IgD-negative memory B cell (primary cell): Measurements from ENCODE around the gene BAHCC1. TPM values are rescaled to one million over a fixed set of nuclear protein-coding genes. Genes with fewer than 3 reads are reported as not detected.

Experiments used
- H3K27ac Mint-ChIP-seq, 3 donors: one replicate each; pipeline ENCODE4 v1.8.0; 2020 to 2022; ENCODE audit warnings: mild to moderate bottlenecking in 3 of 3, mixed read lengths in 3 of 3, moderate library complexity in 1 of 3
- H3K27me3 Mint-ChIP-seq: one replicate; pipeline ENCODE4 v1.8.0; 2021; ENCODE audit warnings: mixed read lengths
- H3K36me3 Mint-ChIP-seq: one replicate; pipeline ENCODE4 v1.8.0; 2020; ENCODE audit warnings: mild to moderate bottlenecking, mixed read lengths
- H3K4me1 Mint-ChIP-seq, 3 donors: one replicate each; pipeline ENCODE4 v1.8.0; 2020 to 2022; ENCODE audit warnings: mixed read lengths in 3 of 3, mild to moderate bottlenecking in 1 of 3
- H3K4me3 Mint-ChIP-seq, 4 donors: one replicate each; pipeline ENCODE4 v1.8.0; 2020 to 2022; ENCODE audit warnings: mild to moderate bottlenecking in 4 of 4, mixed read lengths in 4 of 4, moderate library complexity in 3 of 4
- H3K9me3 Mint-ChIP-seq, 3 donors: one replicate each; pipeline ENCODE4 v1.8.0; 2020 to 2021; ENCODE audit warnings: mixed read lengths in 3 of 3, mild to moderate bottlenecking in 1 of 3
- polyA plus RNA-seq: library from polyadenylated mRNA; unstranded; fragments of 300-500 nt; fragmentation: Illumina TruSeq; gene quantifications from one replicate; pipeline ENCODE4 v1.2.3, GENCODE V29; 2021

BAHCC1 gene
- polyA plus RNA-seq, 1 donor from 2014 or later, result not detected

GRCh38 chr17:81404558-81405165 lies 9.4 kb downstream of the BAHCC1 start:
- H3K9me3 Mint-ChIP-seq, result no peaks in the 10 kb centered on the region
- peaks cover 2% of the 10 kb centered on the region for H3K36me3 Mint-ChIP-seq
- H3K4me3 Mint-ChIP-seq, result peak overlapping the region in 1 of 4 donors; percentile 40
- peak overlapping the region in 1 of 3 donors; percentile 62 for H3K27ac Mint-ChIP-seq
- H3K27me3 Mint-ChIP-seq, result peaks cover 58% of the 10 kb centered on the region
- H3K4me1 Mint-ChIP-seq, result peaks cover 2 to 4% (median 3%) of the 10 kb centered on the region in 3 donors

GRCh38 chr17:81405411-81405872 lies 10.2 kb downstream of the BAHCC1 start:
- Mint-ChIP-seq H3K27me3 (peaks cover 55% of the 10 kb centered on the region), H3K4me1 (peaks cover 0 to 4% (median 0%) of the 10 kb centered on the region in 3 donors), H3K9me3 (no peaks in the 10 kb centered on the region), H3K4me3 (no peak overlapping the region), H3K27ac (peak overlapping the region in 1 of 3 donors; percentile 62), H3K36me3 (no peaks in the 10 kb centered on the region)

- Mint-ChIP-seq H3K4me1 (peaks cover 0 to 4% (median 0%) of the 10 kb centered on the region in 3 donors), H3K36me3 (no peaks in the 10 kb centered on the region), H3K27me3 (peaks cover 50% of the 10 kb centered on the region), H3K9me3 (no peaks in the 10 kb centered on the region), H3K27ac (peak overlapping the region; percentile 21 to 31 (median 27)), H3K4me3 (no peak overlapping the region)
Observed at GRCh38 chr17:81406117-81406953, 11.1 kb downstream of the BAHCC1 start.

DNA sequence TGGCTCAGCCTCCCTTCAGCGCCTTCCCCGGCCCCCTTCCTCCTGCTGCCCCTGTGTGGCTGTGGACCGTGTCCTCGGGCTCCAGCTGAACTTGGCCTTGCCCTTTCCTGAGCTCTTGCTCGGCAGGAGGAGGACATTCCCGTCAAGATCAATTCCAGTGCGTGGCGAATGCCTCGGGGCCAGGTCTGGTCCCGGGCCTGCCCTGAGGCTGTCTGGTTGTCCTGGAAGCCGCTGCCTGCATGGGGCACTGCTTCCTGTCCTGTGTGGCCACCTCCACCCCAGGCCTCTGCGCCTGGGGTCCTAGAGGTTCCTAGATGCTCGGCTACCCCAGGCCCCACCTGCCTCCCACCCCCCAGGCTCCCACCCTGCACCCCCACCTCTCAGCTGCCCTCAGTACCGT lies 12.8 kb downstream of the BAHCC1 start:
- Mint-ChIP-seq H3K4me1 (peaks cover 1 to 7% (median 6%) of the 10 kb centered on the region in 3 donors), H3K9me3 (no peaks in the 10 kb centered on the region), H3K4me3 (no peak overlapping the region), H3K27ac (peak overlapping the region in 1 of 3 donors; percentile 36), H3K27me3 (peaks cover 43% of the 10 kb centered on the region), H3K36me3 (no peaks in the 10 kb centered on the region)

DNA sequence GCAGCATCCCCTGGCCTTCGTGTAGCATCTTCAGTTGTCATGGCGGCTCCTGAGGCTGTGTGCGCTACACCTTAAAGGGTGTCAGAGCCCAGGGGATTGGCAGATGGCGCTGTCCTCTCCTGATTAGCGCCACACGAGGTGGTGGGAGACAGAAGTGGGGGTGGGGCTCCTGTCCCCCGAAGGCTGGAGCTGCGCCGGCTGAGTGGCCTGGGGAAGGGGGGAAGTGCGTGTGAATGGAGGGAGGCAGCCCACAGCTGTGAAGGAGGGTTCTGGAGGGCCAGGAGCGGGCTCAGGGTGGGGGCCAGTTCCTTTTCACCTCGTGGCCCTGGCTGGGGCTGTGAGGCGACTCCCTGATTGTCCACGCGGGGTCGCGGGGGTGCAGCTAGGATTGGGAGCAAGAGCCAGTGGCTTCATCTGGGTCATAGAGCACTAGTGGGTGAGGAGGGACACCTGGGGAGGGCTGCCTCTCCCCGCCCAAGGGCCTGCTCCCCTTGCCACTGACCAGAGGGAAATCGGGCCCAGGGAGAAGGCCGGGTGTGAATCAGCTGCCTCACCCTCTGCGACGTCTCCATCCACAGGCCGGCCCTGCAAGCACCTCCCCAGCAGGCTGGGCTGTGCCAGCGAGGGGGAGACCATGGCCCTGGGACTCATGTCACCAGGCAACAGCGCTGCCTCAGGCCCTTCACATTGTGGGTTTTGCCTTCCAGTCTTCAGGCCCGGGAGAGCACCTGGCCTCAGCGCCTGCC lies 14.1 kb downstream of the BAHCC1 start:
- no peak overlapping the region for H3K4me3 Mint-ChIP-seq
- peaks cover 38% of the 10 kb centered on the region for H3K27me3 Mint-ChIP-seq
- H3K9me3 Mint-ChIP-seq, result no peaks in the 10 kb centered on the region
- H3K27ac Mint-ChIP-seq, result no peak overlapping the region
- peaks cover 1 to 7% (median 6%) of the 10 kb centered on the region in 3 donors for H3K4me1 Mint-ChIP-seq
- no peaks in the 10 kb centered on the region for H3K36me3 Mint-ChIP-seq

DNA sequence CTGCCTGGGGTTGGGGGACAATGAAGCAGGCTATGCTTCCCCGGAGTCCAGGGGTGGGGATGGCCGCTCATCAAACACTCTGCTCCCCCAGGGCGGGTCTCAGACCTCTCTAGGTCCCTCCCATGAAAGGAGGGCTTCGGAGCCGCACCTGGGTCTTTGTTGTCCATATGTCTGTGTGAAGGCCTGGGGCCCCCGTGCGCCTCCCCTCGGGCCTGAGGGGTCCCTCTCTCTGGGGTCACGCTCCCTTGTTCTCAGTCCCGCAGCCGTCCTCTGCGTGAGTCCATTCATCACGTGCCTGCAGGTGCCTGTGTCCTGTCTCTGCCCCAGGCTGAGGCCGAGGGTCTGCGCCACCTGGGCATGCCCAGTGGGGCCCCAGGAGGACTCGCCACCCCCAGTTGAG lies 15.6 kb downstream of the BAHCC1 start:
- Mint-ChIP-seq H3K4me3 (no peak overlapping the region), H3K27ac (no peak overlapping the region), H3K4me1 (peaks cover 1 to 7% (median 6%) of the 10 kb centered on the region in 3 donors), H3K9me3 (no peaks in the 10 kb centered on the region), H3K27me3 (peaks cover 35% of the 10 kb centered on the region), H3K36me3 (no peaks in the 10 kb centered on the region)

GRCh38 chr17:81411305-81411704 lies 16.0 kb downstream of the BAHCC1 start:
- Mint-ChIP-seq H3K4me3 (peak overlapping the region in 2 of 4 donors; percentile 68 to 70), H3K4me1 (peaks cover 1 to 7% (median 6%) of the 10 kb centered on the region in 3 donors), H3K27me3 (peaks cover 35% of the 10 kb centered on the region), H3K27ac (no peak overlapping the region), H3K36me3 (no peaks in the 10 kb centered on the region), H3K9me3 (peaks cover 0 to 2% (median 0%) of the 10 kb centered on the region in 3 donors)

DNA sequence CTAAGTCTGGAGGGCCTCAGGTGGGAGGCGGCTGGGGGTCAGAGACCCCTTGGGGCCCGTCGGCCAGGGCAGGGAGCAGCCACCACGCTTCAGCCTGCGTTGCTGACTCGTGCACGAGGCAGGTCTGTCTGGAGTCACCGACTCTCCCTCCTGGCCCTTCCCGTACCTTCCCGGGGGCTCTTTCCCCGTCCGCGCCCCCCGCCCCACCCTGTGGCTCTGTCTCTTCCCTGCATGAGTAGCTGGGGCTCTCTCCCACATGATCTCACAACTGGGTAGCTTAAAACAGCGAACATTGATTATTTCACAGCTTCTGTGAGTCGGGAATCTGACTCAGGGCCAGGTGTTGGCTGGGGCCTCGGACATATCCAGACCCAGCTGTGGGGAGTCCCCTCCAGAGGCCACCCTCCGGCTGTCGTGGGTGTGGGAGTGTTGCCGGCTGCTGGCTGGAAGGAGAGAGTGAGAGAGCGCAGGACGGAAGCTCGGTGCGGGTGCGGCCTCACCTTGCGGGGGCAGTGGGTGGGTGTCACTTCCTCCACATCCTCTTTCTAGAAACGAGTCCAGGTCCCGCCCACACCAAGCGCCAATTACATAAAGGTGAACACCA lies 17.3 kb downstream of the BAHCC1 start:
- H3K27me3 Mint-ChIP-seq, result peaks cover 25% of the 10 kb centered on the region
- H3K9me3 Mint-ChIP-seq, result peaks cover 0 to 4% (median 0%) of the 10 kb centered on the region in 3 donors
- H3K4me1 Mint-ChIP-seq, result peaks cover 1 to 7% (median 6%) of the 10 kb centered on the region in 3 donors
- no peaks in the 10 kb centered on the region for H3K36me3 Mint-ChIP-seq
- peak overlapping the region in 2 of 3 donors; percentile 59 to 73 for H3K27ac Mint-ChIP-seq
- H3K4me3 Mint-ChIP-seq, result peak overlapping the region in 3 of 4 donors; percentile 50 to 84 (median 79)

GRCh38 chr17:81413497-81414135 lies 18.4 kb downstream of the BAHCC1 start:
- H3K27ac Mint-ChIP-seq, result peak overlapping the region in 1 of 3 donors; percentile 59
- H3K27me3 Mint-ChIP-seq, result peaks cover 17% of the 10 kb centered on the region
- H3K4me3 Mint-ChIP-seq, result no peak overlapping the region
- no peaks in the 10 kb centered on the region for H3K36me3 Mint-ChIP-seq
- peaks cover 1 to 7% (median 6%) of the 10 kb centered on the region in 3 donors for H3K4me1 Mint-ChIP-seq
- H3K9me3 Mint-ChIP-seq, result peaks cover 0 to 4% (median 0%) of the 10 kb centered on the region in 3 donors

DNA sequence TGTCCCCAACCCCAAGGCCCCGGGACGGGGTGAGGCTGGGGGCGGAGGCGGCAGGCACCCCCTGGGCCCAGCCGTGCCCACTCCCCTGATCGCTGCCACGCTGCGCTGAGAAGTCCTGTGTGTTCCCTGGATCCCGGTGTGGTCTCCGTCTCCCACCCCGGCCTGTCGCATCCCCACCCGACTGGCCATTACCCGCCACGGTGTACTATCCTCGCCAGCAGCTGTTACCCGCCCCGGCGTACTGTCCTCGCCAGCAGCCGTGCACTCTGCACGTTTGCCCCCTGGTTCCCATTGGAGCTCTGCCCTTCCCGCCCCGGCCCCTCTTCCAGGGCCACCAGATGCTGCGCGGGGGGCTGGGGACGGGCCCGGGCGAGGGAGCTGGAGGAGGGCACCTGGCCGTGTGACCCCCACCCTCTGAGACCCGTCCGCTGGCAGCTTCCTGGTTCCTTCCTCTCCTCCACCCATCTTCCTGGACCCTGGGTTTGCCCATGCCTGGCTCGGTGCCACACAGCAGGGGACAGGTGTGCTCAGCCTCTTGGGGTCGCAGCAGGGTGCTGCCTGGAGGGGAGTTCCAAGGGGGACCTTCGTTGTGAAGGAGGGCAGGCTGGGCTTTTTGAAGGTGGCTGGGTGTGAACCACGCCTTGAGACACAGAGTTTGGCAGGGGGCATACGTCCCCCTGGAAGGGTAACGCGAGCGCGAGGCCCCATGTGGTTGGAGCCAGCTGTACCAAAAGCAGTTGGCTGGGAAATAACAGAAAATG lies 19.7 kb downstream of the BAHCC1 start:
- Mint-ChIP-seq H3K27me3 (peaks cover 9% of the 10 kb centered on the region), H3K4me1 (peaks cover 1 to 7% (median 6%) of the 10 kb centered on the region in 3 donors), H3K9me3 (peaks cover 0 to 4% (median 0%) of the 10 kb centered on the region in 3 donors), H3K27ac (no peak overlapping the region), H3K36me3 (no peaks in the 10 kb centered on the region), H3K4me3 (no peak overlapping the region)

DNA sequence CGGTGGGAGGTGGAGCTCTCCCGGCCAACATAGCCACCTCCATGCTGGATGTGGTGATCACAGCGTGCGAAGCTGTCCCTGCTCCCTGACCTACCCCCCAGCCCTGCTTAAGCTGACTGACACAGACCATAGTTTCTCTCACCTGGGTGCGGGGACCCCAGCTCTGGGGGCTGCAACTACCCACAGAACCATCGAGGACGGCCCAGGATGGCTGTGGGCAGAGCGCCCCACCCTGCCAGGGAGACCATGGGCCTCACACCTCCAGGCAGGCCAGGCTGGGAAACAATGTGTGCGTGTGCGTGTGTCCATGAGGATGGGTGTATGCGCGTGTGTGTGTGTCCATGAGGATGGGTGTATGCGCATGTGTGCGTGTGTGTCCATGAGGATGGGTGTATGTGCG lies 20.4 kb downstream of the BAHCC1 start:
- Mint-ChIP-seq H3K4me3 (no peak overlapping the region), H3K36me3 (no peaks in the 10 kb centered on the region), H3K4me1 (peaks cover 1 to 7% (median 6%) of the 10 kb centered on the region in 3 donors), H3K27ac (no peak overlapping the region), H3K27me3 (peaks cover 9% of the 10 kb centered on the region), H3K9me3 (peaks cover 0 to 4% (median 0%) of the 10 kb centered on the region in 3 donors)

GRCh38 chr17:81416612-81417011 lies 21.4 kb downstream of the BAHCC1 start:
- H3K27me3 Mint-ChIP-seq, result peaks cover 7% of the 10 kb centered on the region
- peaks cover 0 to 4% (median 0%) of the 10 kb centered on the region in 3 donors for H3K9me3 Mint-ChIP-seq
- H3K27ac Mint-ChIP-seq, result no peak overlapping the region
- H3K4me1 Mint-ChIP-seq, result peaks cover 1 to 7% (median 4%) of the 10 kb centered on the region in 3 donors
- no peak overlapping the region for H3K4me3 Mint-ChIP-seq
- H3K36me3 Mint-ChIP-seq, result no peaks in the 10 kb centered on the region

DNA sequence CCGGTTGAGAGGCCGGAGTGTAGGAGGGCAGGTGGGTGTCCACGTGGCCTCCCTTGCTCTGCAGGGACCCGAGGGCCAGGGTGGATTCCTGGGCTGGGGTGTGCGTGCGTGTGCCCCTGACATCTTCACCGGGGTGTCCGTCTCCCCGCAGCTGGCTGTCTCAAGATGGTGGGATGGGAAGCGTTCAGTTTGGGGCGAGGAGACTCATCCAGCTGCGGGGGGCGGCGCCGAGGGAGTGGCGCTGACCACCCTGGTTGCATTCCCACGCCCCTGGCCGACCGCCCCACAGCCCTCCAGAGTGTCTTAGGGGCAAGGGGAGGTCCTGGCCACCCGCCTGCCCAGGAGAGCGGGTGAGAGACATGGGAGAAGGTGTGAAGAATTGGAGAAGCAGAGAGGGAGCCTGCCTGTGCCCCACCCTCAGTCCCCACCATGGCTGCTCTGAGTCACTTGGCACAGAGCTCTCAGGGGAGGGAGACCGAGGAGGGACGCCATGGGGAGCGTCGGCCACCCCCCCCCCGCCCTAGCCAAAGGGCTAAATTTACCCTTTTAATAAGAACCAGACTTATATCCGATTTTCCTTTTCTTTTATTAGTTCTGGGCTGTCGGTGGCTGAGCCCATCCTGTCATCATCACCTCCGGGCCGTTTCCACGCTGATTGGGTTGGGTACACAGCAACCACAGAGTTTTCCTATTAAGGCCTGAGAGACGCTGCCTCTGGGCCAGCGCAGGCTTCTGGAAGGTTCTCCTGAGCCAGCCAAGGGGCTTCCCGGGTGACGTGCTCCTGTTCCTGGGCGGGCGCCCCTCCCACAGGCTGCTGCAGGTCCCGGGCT lies 22.0 kb downstream of the BAHCC1 start:
- Mint-ChIP-seq H3K4me3 (no peak overlapping the region), H3K4me1 (peaks cover under 1 to 7% (median 4%) of the 10 kb centered on the region in 3 donors), H3K36me3 (no peaks in the 10 kb centered on the region), H3K27ac (no peak overlapping the region), H3K27me3 (peaks cover 7% of the 10 kb centered on the region), H3K9me3 (peaks cover 0 to 4% (median 0%) of the 10 kb centered on the region in 3 donors)
